GM20000 (cell line): Measurements from ENCODE around the gene WNT1.

Source experiments
- DNase-seq: peaks from one replicate; pipeline ENCODE4 v3.0.0; 2012; ENCODE audit warnings: low spot score
- TF ChIP-seq, protein P1 (sequence below): IDR thresholded peaks from 2 replicates; pipeline ENCODE4 v1.5.1; 2012; ENCODE audit warnings: mild to moderate bottlenecking, control low read depth; ENCODE audit errors: extremely low read depth, missing control alignments

The WNT1 gene

GRCh38 chr12:48982397-48983080, 4.4 kb downstream of the WNT1 start:
- TF ChIP-seq, protein P1, sequence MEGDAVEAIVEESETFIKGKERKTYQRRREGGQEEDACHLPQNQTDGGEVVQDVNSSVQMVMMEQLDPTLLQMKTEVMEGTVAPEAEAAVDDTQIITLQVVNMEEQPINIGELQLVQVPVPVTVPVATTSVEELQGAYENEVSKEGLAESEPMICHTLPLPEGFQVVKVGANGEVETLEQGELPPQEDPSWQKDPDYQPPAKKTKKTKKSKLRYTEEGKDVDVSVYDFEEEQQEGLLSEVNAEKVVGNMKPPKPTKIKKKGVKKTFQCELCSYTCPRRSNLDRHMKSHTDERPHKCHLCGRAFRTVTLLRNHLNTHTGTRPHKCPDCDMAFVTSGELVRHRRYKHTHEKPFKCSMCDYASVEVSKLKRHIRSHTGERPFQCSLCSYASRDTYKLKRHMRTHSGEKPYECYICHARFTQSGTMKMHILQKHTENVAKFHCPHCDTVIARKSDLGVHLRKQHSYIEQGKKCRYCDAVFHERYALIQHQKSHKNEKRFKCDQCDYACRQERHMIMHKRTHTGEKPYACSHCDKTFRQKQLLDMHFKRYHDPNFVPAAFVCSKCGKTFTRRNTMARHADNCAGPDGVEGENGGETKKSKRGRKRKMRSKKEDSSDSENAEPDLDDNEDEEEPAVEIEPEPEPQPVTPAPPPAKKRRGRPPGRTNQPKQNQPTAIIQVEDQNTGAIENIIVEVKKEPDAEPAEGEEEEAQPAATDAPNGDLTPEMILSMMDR: no peak
- no peak for DNase-seq

- TF ChIP-seq, protein P1: no peak
- DNase-seq: no peak
Observed at GRCh38 chr12:48985475-48985897, 7.4 kb downstream of the WNT1 start.

- DNase-seq: no peak
- TF ChIP-seq, protein P1: no peak
Observed at GRCh38 chr12:48985901-48986300, 7.8 kb downstream of the WNT1 start.

DNA sequence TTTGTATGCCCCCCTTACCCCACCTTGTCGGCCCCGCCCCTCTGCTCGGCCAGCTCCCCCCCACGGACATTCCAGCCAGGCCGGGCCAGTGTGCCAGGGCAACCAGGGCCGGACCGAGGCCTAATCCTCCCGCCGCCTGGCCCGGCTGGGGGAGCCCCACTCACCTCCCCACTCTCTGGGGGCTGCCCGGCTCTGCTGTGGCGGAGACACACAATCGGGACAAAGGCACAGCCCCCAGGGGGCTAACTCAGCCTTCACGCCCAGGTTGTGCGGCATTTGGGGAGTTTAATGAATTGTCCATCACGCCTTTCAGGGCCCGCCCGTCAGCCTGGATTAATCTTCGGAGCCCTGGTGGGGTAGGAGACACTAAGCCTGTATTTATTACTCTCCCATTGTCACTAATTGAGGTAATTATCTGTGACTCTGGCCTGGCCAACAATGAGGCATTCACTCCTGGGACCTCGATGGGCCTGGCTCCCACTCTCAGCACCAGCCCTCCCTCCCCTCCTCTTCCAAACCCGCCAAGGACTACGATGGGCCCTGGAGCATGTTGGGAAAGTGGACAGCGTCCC, 8.7 kb downstream of the WNT1 start:
- DNase-seq: no peak
- TF ChIP-seq, protein P1: no peak

DNA sequence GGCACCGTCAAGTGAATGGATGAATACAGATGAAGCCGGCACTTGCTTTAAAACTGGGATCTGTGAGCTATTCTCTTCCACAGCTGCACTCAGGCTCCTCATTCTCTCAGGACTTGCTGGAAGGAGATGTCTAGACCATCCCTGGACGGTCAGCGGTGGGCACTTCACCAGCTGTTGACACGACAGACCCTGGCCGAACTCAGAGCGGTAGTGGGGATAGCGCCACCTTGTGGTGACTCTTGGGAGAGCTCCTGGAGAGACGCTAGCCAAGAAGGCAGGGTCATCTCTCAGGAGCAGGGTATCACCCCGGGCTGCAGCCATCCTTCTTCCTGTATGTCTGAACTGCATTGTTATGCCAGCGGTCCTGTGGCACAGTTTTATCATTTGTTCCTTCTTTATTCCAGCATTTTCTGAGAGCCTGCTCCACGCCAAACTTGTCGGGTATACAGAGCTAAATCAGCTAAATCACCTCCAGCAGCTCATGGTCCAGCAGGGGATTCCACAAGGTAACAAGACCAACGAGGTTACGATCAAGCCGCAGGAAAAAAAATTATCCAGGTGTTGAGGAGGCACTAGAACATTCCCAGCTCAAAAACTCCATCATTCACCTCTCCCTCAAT, 10.0 kb downstream of the WNT1 start:
- TF ChIP-seq, protein P1: peak; percentile 93
- DNase-seq: peak; percentile 87

DNA sequence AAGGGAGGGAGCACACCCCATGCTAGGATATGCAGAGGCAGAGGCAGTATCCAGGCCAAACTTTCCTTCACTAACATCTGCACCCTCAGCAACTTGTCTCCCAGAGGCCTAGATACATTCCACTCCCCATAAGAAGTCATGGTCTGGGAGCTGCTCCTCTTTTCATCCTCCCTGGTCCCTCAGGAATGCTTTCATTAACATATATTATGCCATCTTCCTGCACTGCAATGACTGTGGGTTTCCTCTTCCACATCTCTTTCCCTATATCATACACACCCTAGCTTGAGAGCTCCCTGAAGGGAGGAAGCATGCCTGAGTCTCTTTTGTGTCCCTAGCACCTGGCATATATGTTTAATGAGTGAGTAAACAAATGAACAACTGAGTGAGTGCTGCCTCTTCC, 12.4 kb downstream of the WNT1 start:
- TF ChIP-seq, protein P1: no peak
- peak; percentile 5 for DNase-seq

GRCh38 chr12:48991247-48992050, 13.3 kb downstream of the WNT1 start:
- DNase-seq: peak; percentile 30
- TF ChIP-seq, protein P1: no peak
